ELR (cell line): ENCODE results near the gene KCNQ1.

Experiments
- DNase-seq: peaks from one replicate; pipeline ENCODE4 v3.0.0-alpha.2; 2015; ENCODE audit warnings: low read depth

The KCNQ1 gene

GRCh38 chr11:2838676-2839294, 394.0 kb downstream of the KCNQ1 start:
- no peak for DNase-seq

- DNase-seq, result no peak
Measured at GRCh38 chr11:2839395-2839943, 394.7 kb downstream of the KCNQ1 start.

DNA sequence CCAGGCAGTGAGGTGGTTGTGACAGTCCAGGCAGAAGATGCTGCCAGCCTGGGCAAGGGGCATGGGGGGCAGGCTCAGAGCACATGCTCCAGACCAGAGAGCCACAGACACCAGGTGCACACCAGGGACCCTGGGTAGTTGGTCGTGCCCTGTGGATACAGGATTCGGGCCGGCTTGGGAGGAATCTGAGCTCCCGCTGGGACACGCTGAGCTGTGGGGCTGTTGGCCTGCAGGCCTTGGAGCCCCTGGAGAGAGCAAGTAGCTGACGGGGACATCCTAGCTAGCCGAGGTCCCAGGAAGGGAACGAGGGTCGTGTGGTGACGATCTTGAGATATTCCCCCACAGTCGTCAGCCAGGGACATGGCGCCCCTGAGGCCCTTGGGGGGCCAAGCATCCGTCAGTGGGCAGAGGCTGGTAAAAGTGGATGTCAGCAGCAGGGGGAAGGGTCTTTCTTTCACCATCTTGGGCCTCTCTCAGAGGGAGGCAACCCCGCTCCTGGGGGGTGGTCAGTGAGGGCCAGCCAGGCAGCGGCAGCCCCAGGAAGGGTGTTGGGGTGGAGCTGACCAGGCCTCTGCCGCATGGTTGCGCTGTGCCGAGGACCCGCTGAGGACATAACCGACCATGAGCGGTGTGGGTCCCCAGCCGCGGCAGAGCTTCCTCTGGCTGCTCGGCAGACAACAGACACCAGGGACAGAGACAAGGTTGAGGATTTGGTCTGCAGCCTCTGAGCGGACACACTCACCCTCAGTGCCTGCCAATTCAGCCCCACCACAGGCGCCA, 396.8 kb downstream of the KCNQ1 start:
- DNase-seq, result no peak

DNA sequence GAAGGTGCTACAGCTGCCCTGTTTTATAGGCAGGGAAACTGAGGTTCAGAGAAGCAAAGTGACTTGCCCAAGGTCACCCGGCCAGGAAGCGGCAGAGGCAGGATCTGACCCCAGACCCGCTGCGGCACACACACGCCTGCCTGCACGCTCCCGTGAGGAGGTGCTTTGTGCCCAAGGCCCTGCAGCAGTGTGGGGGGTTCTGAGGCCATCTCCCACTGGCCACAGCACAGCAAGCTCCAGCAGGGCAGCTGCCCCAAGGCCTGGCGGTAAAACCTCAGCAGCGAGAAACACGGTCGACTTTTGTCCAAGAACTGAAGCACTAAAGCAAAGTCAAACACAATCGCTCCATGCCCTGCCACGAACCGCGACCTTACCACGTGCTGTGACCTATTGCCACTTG, 398.1 kb downstream of the KCNQ1 start:
- DNase-seq, result no peak

DNA sequence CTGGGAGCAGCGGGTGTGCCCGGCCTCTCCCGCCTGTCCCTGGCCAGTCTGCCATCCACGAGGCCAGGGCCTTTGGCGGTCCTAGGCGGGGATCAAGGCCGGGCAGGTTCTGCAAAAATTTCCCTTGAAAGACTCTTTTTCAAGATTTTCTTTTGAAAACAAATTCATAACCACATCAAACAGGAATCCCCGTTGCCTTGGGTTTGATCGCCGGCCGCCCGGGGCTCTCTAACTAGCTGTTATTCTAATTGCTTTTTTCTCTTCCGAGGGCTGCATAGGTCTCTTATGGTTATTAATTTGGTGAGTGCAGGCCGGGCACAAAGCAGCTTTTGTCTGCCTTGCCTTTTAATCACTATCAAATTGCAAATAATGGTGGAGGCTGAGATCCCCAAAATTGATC, 398.7 kb downstream of the KCNQ1 start:
- no peak for DNase-seq

GRCh38 chr11:2844116-2844842, 399.5 kb downstream of the KCNQ1 start:
- DNase-seq, result peak; percentile 34

DNA sequence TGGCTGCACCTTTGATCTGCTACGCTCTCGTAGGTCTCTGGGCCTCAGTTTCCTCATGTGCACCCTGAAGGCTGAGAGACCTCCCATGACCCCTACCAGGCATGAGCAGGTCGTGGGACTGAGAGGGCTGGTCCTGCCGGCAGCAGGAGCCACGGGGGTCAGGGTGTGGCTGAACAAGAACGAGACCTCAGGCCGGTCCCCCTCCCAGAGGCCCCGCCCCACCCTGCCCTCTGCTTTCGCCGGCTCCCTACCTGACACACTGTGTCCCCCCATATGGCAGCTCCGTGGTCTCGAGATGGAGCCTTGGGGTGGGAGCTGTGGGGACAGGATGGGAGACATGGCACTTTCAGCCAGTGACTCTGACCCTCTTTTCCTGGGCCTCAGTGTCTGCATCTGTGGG, 400.2 kb downstream of the KCNQ1 start:
- DNase-seq, result no peak

- peak; percentile 31 for DNase-seq
Measured at GRCh38 chr11:2846056-2846455, 401.2 kb downstream of the KCNQ1 start.

DNA sequence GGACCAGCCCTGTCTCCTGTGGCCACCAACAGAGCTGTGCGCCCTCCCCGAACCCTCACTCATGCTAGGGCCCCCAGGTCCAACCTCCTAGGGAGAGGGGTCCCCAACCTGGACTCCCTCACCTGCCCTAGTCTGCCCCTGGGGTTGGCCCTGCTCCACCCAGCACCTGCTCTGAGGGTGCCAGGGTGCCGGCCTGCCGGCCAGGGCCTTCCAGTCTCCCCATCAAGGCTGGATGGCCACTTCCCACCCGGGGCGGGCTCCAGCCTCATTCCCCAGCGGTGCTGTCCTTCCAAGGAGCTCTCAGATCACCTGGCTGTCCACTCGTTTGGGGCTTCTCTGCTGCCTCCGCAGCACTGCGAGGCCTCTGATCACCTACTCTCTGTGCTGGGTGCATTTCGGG, 401.7 kb downstream of the KCNQ1 start:
- DNase-seq, result no peak

DNA sequence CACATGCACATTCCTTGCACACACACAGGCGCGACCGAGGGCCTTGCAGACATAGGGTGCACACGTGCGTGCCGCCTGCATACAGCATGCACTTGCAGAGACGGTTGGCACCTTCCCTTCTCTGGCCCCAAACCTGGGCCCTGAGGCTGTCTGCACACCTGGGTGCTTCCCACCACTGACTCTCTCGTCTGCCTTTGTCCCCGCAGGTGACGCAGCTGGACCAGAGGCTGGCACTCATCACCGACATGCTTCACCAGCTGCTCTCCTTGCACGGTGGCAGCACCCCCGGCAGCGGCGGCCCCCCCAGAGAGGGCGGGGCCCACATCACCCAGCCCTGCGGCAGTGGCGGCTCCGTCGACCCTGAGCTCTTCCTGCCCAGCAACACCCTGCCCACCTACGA, 402.8 kb downstream of the KCNQ1 start:
- no peak for DNase-seq

- DNase-seq, result no peak
Measured at GRCh38 chr11:2848497-2848896, 403.7 kb downstream of the KCNQ1 start.

DNA sequence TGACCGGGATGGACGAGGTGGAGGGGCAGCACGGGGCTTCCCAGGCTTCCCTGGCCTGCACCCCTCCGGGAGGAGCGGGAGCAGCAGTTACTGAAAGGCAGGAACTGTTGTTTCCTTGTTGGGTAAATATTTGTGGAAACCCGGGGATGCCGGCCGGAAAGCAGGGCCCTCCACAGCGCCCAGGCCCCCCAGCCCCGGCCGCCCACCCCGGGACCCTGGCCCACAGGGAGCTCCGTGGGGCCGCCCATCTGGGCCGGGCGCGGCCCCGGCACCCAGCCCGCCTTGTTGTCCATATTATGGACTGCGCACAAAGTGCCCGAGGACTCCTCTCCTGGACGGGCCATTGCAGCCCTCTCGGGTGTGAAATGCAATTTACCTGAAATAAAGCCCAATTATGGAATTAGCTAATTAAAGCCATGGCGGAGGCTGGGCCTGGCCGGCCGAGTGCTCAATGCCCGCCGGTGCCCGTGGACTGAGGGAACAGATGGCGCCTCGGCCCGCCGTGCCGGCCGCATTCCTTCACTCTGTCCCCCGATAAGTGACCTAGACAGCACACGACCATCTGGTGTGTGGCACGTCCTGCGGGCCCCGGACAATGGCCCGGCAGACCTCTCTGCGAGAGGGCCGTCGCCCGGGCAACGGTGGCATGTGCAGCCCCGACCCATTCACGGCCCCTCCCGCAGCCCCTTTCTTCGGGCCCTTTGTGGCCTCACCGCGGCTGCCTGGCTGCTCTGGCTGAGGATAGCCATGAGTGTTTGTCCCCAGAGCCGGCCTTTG, 405.4 kb downstream of the KCNQ1 start:
- no peak for DNase-seq

GRCh38 chr11:2853401-2853800, 408.6 kb downstream of the KCNQ1 start:
- DNase-seq, result no peak

- no peak for DNase-seq
Measured at GRCh38 chr11:2853997-2854560, 409.3 kb downstream of the KCNQ1 start.

DNA sequence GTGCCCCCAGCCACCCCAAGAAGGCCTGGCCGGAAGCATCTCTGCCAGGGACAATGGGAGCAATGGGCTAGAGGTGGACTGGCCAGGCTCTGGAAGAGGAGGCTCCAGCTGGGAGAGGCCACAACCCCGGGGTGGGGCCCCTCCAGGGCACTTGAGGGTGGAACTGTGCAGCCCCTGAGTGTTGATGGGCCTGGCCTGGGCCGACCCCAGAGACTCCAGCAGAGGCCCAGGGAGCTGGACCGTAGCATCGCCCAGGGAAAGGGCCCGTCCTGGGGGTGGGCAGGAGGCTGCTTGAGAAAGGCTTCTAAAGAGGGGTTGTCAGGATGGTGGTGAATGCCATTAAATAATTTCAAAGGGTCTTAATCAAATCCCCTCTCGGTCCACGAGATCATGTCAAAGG, 410.4 kb downstream of the KCNQ1 start:
- DNase-seq, result no peak

DNA sequence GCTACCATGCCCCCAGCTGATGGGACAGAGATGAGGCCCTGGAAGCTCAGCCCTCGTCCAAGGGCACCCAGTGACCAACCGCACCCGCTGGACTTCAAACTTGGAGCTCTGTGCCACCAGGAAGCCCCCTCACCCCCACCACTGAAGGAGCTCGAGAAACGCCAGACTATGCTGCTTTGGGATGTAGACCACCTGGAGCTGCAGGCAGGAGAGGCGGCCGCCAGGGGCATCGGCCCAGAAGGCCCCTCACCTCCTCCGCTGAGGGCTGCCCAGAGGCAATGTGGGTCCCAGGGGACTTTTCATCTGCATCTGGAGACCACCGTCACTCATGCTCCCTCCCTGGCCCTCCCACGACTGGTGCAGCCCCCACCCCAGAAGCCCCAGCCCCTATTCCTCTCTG, 412.5 kb downstream of the KCNQ1 start:
- no peak for DNase-seq

DNA sequence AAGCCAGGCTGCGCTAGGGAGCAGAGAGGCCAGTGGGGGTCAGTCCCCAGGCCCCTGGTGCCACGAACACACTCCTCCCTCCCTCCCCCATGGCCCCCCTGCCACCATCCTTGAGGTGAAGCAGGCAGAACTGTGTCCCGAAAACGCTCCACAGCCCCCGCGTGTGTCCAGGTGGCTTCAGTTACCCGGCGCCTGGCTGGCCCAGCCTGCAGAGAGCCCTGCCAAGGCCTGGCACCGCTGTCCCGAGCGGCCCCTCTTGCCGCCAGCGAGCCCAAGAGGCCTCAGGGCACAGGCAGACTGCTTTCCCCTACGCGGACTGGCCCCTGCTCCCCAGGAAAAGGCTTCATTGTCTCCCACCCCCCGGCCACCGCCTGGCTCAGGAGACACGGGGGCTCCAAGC, 413.1 kb downstream of the KCNQ1 start:
- DNase-seq, result no peak

GRCh38 chr11:2858995-2859698, 414.3 kb downstream of the KCNQ1 start:
- no peak for DNase-seq

GRCh38 chr11:2859699-2860037, 414.9 kb downstream of the KCNQ1 start:
- no peak for DNase-seq

DNA sequence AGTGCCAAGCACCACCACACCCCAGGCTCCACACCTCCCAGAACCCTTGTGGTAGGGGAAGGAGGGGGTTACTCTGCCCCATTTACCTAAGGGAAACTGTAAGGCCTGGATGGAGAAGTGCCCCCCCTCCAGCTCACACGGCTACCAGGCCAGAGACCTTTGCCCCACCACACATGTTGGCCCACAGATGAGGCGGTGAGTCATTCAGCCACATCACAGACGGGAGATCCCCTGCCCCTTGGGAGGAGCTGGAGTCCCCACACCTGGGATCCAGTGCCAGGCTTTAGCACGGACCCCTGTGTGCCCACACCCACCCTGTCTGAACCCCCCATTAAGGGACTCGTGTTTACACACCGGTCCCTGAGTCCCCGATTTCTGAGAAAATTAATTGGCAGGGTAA, 415.8 kb downstream of the KCNQ1 start:
- DNase-seq, result peak; percentile 56
